ENCODE measurements around the gene ADARB2. TPM values are rescaled to one million over a fixed set of nuclear protein-coding genes. Genes with fewer than 3 reads are reported as not detected.

ADARB2 gene
- total RNA-seq, 1 donor from 2014 or later, result 38.7 TPM

DNA sequence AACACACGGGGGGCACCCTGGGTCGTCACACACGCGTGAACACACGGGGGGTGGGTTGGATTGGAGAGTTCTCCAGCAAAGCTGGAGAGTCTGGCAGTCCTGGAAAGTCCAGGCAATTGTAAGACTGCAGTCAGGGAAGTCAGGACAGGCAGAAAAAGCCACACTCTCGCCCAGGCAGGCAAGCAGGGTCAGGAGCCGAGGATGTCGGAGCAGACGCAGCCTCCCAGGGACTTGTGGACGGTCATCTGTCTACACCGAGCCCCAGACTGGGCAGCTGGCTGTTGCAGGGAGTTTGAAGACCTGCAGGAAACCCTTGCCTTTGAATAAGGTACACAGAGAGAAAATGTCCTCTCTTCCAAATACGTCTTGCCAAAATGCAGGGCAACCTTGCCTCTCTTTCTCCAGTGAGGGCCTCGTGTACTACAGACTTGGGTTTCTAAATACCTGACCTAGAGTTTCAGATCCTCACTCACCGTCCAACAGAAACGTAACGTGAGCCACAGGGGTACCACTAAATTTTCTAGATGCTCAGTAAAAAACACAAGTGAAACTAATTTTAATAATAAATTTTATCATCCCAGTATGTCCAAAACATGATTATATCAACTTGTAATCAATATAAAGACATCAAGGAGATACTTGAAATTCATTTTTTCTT, 176.7 kb downstream of the ADARB2 start:
- no peak overlapping the region for H3K27ac Mint-ChIP-seq (ENCODE audit: unreplicated experiment)
- no peaks in the 10 kb centered on the region for H3K9me3 Mint-ChIP-seq (ENCODE audit: unreplicated experiment)
- no peak overlapping the region for H3K4me3 Mint-ChIP-seq (ENCODE audit: unreplicated experiment)
- no peaks in the 10 kb centered on the region for H3K4me1 Mint-ChIP-seq (ENCODE audit: unreplicated experiment)
- peaks cover 6% of the 10 kb centered on the region for H3K36me3 Mint-ChIP-seq (ENCODE audit: unreplicated experiment)
- H3K27me3 Mint-ChIP-seq (ENCODE audit: unreplicated experiment), result peaks cover 18% of the 10 kb centered on the region
- TF ChIP-seq, protein P1, sequence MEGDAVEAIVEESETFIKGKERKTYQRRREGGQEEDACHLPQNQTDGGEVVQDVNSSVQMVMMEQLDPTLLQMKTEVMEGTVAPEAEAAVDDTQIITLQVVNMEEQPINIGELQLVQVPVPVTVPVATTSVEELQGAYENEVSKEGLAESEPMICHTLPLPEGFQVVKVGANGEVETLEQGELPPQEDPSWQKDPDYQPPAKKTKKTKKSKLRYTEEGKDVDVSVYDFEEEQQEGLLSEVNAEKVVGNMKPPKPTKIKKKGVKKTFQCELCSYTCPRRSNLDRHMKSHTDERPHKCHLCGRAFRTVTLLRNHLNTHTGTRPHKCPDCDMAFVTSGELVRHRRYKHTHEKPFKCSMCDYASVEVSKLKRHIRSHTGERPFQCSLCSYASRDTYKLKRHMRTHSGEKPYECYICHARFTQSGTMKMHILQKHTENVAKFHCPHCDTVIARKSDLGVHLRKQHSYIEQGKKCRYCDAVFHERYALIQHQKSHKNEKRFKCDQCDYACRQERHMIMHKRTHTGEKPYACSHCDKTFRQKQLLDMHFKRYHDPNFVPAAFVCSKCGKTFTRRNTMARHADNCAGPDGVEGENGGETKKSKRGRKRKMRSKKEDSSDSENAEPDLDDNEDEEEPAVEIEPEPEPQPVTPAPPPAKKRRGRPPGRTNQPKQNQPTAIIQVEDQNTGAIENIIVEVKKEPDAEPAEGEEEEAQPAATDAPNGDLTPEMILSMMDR (IDR thresholded peaks at IDR 0.05), result no peak
- no peak for DNase-seq (ENCODE audit: extremely low spot score, unreplicated experiment)

DNA sequence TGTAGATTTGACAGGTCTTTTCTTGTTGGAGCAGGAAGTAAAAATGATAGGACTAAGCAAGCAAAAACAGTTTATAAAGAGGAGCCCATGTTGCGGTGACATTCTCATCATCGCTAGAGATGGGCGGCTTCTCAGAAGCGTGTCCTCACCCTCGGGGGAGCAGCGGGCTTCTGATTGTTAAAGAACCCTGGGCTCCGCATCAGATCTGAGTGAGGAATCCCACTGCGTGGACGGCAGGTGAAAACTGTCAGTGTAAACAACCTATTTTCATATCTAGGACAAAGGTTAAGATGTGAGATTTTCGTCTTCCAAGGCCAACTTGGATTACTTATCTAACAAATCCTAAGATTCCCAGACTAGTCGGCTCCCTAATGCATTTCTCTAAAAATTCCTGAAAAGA, 177.6 kb downstream of the ADARB2 start:
- Mint-ChIP-seq H3K27me3 (ENCODE audit: unreplicated experiment) (peaks cover 14% of the 10 kb centered on the region), H3K9me3 (ENCODE audit: unreplicated experiment) (no peaks in the 10 kb centered on the region), H3K27ac (ENCODE audit: unreplicated experiment) (no peak overlapping the region), H3K4me3 (ENCODE audit: unreplicated experiment) (no peak overlapping the region), H3K36me3 (ENCODE audit: unreplicated experiment) (peaks cover 4% of the 10 kb centered on the region), H3K4me1 (ENCODE audit: unreplicated experiment) (no peaks in the 10 kb centered on the region)
- TF ChIP-seq, protein P1 (IDR thresholded peaks at IDR 0.05), result no peak
- no peak for DNase-seq (ENCODE audit: extremely low spot score, unreplicated experiment)

DNA sequence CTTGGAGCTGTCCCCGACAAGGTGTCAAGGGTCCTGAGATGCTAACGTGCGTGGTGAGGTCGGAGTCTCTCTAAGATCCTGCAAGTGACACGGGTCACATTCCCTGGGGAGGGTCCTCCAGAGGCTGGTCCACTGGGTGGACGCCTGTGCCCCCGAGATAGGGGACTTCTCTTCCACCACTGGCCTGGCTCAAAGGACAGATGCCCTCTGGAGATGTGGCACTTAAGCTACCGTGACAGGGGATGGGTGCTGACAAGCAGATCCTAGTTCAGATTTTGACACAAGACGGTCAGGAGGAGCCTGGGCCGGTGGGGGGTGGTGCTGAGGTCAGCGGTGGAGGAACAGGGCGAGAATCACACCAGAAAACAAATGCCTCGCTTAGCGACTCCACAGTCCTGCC, 178.0 kb downstream of the ADARB2 start:
- no peaks in the 10 kb centered on the region for H3K4me1 Mint-ChIP-seq (ENCODE audit: unreplicated experiment)
- DNase-seq (ENCODE audit: extremely low spot score, unreplicated experiment), result no peak
- H3K27ac Mint-ChIP-seq (ENCODE audit: unreplicated experiment), result no peak overlapping the region
- H3K4me3 Mint-ChIP-seq (ENCODE audit: unreplicated experiment), result no peak overlapping the region
- no peaks in the 10 kb centered on the region for H3K9me3 Mint-ChIP-seq (ENCODE audit: unreplicated experiment)
- H3K36me3 Mint-ChIP-seq (ENCODE audit: unreplicated experiment), result peaks cover 4% of the 10 kb centered on the region
- H3K27me3 Mint-ChIP-seq (ENCODE audit: unreplicated experiment), result peaks cover 14% of the 10 kb centered on the region
- TF ChIP-seq, protein P1 (IDR thresholded peaks at IDR 0.05), result no peak

DNA sequence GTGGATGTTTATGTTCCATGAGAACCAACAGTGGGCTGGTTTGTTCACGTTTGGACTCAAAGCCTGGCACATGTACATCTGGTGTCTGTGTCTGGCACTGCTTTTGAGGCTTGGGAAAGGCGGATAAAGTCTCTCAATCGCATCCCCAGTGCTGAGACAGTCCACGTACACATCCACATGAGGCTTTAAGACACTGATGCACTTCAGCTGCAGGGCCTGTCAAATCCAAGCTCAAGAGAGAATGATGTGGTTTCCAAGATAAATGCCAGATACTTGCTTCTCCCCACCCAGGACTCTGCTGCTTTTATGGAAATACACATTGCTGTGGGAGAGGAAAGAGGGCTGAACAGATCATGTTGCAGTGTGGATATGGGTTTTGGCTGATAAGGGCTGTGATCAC, 178.4 kb downstream of the ADARB2 start:
- peaks cover 14% of the 10 kb centered on the region for H3K27me3 Mint-ChIP-seq (ENCODE audit: unreplicated experiment)
- no peak overlapping the region for H3K4me3 Mint-ChIP-seq (ENCODE audit: unreplicated experiment)

DNA sequence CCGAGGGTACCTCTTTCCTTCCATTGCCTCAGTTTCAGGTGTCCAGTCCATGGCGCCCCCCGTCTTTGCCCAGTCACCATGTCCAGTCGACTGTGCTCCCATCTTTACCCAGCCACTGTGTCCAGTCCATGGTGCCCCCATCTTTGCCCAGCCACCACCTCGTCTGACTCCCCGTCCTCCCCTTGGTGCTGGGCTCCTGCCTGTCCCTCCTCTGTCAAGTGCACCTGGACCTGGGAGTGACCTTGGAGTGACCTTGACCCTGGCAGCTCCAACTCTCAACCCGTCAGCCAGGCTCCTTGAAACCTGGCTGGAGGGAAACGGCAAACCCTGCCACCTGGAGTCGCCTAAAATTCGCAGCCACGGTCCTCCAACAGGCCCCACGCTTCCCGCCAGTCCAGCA, 180.2 kb downstream of the ADARB2 start:
- no peaks in the 10 kb centered on the region for H3K9me3 Mint-ChIP-seq (ENCODE audit: unreplicated experiment)
- TF ChIP-seq, protein P1 (IDR thresholded peaks at IDR 0.05), result no peak
- H3K4me3 Mint-ChIP-seq (ENCODE audit: unreplicated experiment), result no peak overlapping the region
- H3K36me3 Mint-ChIP-seq (ENCODE audit: unreplicated experiment), result peaks cover 4% of the 10 kb centered on the region
- H3K27me3 Mint-ChIP-seq (ENCODE audit: unreplicated experiment), result peaks cover 13% of the 10 kb centered on the region
- DNase-seq (ENCODE audit: extremely low spot score, unreplicated experiment), result no peak
- H3K4me1 Mint-ChIP-seq (ENCODE audit: unreplicated experiment), result peaks cover 4% of the 10 kb centered on the region
- no peak overlapping the region for H3K27ac Mint-ChIP-seq (ENCODE audit: unreplicated experiment)

More for the DNA sequence above, 178.4 kb downstream of the ADARB2 start:
- H3K36me3 Mint-ChIP-seq (ENCODE audit: unreplicated experiment), result peaks cover 4% of the 10 kb centered on the region
- H3K27ac Mint-ChIP-seq (ENCODE audit: unreplicated experiment), result no peak overlapping the region
- H3K9me3 Mint-ChIP-seq (ENCODE audit: unreplicated experiment), result no peaks in the 10 kb centered on the region
- H3K4me1 Mint-ChIP-seq (ENCODE audit: unreplicated experiment), result no peaks in the 10 kb centered on the region
- DNase-seq (ENCODE audit: extremely low spot score, unreplicated experiment), result no peak
- TF ChIP-seq, protein P1 (IDR thresholded peaks at IDR 0.05), result no peak
